Germinal center (tissue), 1 donor: ENCODE results near the gene TMEM231.
"Not testable (repeated sequence)": the region's sequence is repeated elsewhere in the genome, so short reads cannot be mapped to it uniquely, and the experiment has no call there.

Experiments
- DNase-seq: peaks from one replicate; pipeline ENCODE4 v3.0.0; 2012; ENCODE audit warnings: mixed read lengths, low spot score

TMEM231 gene

GRCh38 chr16:75566758-75567255 lies 10.8 kb upstream of the TMEM231 start:
- peak; percentile 8 for DNase-seq

GRCh38 chr16:75566040-75566757 lies 10.1 kb upstream of the TMEM231 start, which contains the start of gene GABARAPL2:
TSS of gene GABARAPL2 (plus strand) at chr16:75566379. CDS start at chr16:75566487, 108 bp downstream.
- DNase-seq: peak; percentile 91

GRCh38 chr16:75565640-75566039 lies 9.6 kb upstream of the TMEM231 start:
- no peak for DNase-seq

- no peak for DNase-seq
Observed at GRCh38 chr16:75559564-75560372, 3.7 kb upstream of the TMEM231 start.

- DNase-seq: no peak
Observed at GRCh38 chr16:75558846-75559401, 2.9 kb upstream of the TMEM231 start.

- DNase-seq: no peak
Observed at GRCh38 chr16:75556431-75556950, 439 bp upstream of the TMEM231 start.

- peak; percentile 18 for DNase-seq
Observed at GRCh38 chr16:75555213-75555706, 792 bp downstream of the TMEM231 start.

- DNase-seq: no peak
Observed at GRCh38 chr16:75552951-75553350, 3.1 kb downstream of the TMEM231 start.

GRCh38 chr16:75550211-75550662 lies 5.8 kb downstream of the TMEM231 start:
- peak; percentile 72 for DNase-seq

GRCh38 chr16:75548456-75548855 lies 7.6 kb downstream of the TMEM231 start:
- DNase-seq: not testable (repeated sequence)

GRCh38 chr16:75546293-75546692 lies 9.8 kb downstream of the TMEM231 start:
- no peak for DNase-seq

GRCh38 chr16:75545879-75546278 lies 10.2 kb downstream of the TMEM231 start:
- not testable (repeated sequence) for DNase-seq

GRCh38 chr16:75542462-75542861 lies 13.6 kb downstream of the TMEM231 start:
- DNase-seq: not testable (repeated sequence)

- no peak for DNase-seq
Observed at GRCh38 chr16:75541236-75541635, 14.8 kb downstream of the TMEM231 start.

- not testable (repeated sequence) for DNase-seq
Observed at GRCh38 chr16:75538882-75539565, 17.0 kb downstream of the TMEM231 start.

GRCh38 chr16:75537776-75538175 lies 18.3 kb downstream of the TMEM231 start:
- DNase-seq: no peak

GRCh38 chr16:75535901-75536300 lies 20.2 kb downstream of the TMEM231 start, which contains the start of gene CHST5:
TSS of gene CHST5 (minus strand) at chr16:75536108. CDS start at chr16:75530384, 5,724 bp downstream.
- DNase-seq: no peak

- DNase-seq: no peak
Observed at GRCh38 chr16:75535211-75535843, 20.7 kb downstream of the TMEM231 start.

- DNase-seq: no peak
Observed at GRCh38 chr16:75534560-75535205, 21.4 kb downstream of the TMEM231 start.

- DNase-seq: no peak
Observed at GRCh38 chr16:75532791-75533190, 23.3 kb downstream of the TMEM231 start.
